Naive thymus-derived CD8-positive, alpha-beta T cell (primary cell): Measurements from ENCODE around the gene AIFM3. TPM values are rescaled to one million over a fixed set of nuclear protein-coding genes. Genes with fewer than 3 reads are reported as not detected.
A peak's percentile ranks its signal among the peaks of the same experiment; 100 is the strongest.
"Not testable (repeated sequence)": the region's sequence is repeated elsewhere in the genome, so short reads cannot be mapped to it uniquely, and the experiment has no call there.

ENCODE experiments used
- ATAC-seq, 2 donors: fragments of 150-1000 bp; cut with Tn5 transposase in 1 of 2; sonication (Bioruptor Pico), chemical (Tn5 transposase) in 1 of 2; 1 replicate in 1 of 2; 2 replicates in 1 of 2; pipeline ENCODE4 v1.10.0; 2021; ENCODE audit warnings: mild to moderate bottlenecking in 2 of 2, moderate library complexity in 2 of 2
- POLR2A ChIA-PET: fragments of 350-600 bp; sonication (Branson Sonifier 250); formaldehyde crosslinking; loops from one replicate; lab custom pipeline; 2021; ENCODE audit warnings: antibody characterized with exemption; lab: Charles Lee
- DNase-seq, 10 donors: peaks; one replicate each; pipeline versions ENCODE4 v3.0.0 to v3.0.0-alpha.2; 2020 to 2022
- H3K27ac Mint-ChIP-seq, 10 donors: one replicate each; pipeline ENCODE4 v1.8.0; 2020 to 2022; ENCODE audit warnings: mild to moderate bottlenecking in 10 of 10, mixed read lengths in 10 of 10, moderate library complexity in 4 of 10, inconsistent platforms in 1 of 10
- H3K27me3 Mint-ChIP-seq, 5 donors: one replicate each; pipeline ENCODE4 v1.8.0; 2021 to 2022; ENCODE audit warnings: mixed read lengths in 5 of 5
- H3K36me3 Mint-ChIP-seq, 3 donors: one replicate each; pipeline ENCODE4 v1.8.0; 2020 to 2022; ENCODE audit warnings: mixed read lengths in 3 of 3, mild to moderate bottlenecking in 2 of 3, inconsistent platforms in 1 of 3
- H3K4me1 Mint-ChIP-seq, 4 donors: one replicate each; pipeline ENCODE4 v1.8.0; 2021 to 2022; ENCODE audit warnings: mixed read lengths in 4 of 4
- H3K4me3 Mint-ChIP-seq, 10 donors: one replicate each; pipeline ENCODE4 v1.8.0; 2020 to 2022; ENCODE audit warnings: mild to moderate bottlenecking in 10 of 10, mixed read lengths in 10 of 10, moderate library complexity in 6 of 10, inconsistent platforms in 1 of 10
- H3K9me3 Mint-ChIP-seq, 9 donors: one replicate each; pipeline ENCODE4 v1.8.0; 2020 to 2022; ENCODE audit warnings: mixed read lengths in 9 of 9, mild to moderate bottlenecking in 3 of 9, inconsistent platforms in 1 of 9, moderate library complexity in 1 of 9
- polyA plus RNA-seq, 3 donors: library from polyadenylated mRNA; unstranded; fragments of 300-500 nt; fragmentation: Illumina TruSeq; gene quantifications; one replicate each; pipeline ENCODE4 v1.2.3, GENCODE V29; 2021
- total RNA-seq, 8 experiments: library from RNA in 2 of 8; stranded (reverse) in 2 of 8; gene quantifications; one replicate each; pipeline ENCODE4 v1.2.3 and lab custom pipeline; 2021 to 2026

The AIFM3 gene
- total RNA-seq (1 to 10 TPM in 1 of 2 experiments, under 1 TPM in 1; 0.47 to 1.3 TPM), polyA plus RNA-seq (under 1 TPM; 0.16 to 0.53 (median 0.32) TPM), total RNA-seq (lab: John Stamatoyannopoulos, UW) (0.22 to 1.0 (median 0.44) reads per million in 6 experiments)

DNA sequence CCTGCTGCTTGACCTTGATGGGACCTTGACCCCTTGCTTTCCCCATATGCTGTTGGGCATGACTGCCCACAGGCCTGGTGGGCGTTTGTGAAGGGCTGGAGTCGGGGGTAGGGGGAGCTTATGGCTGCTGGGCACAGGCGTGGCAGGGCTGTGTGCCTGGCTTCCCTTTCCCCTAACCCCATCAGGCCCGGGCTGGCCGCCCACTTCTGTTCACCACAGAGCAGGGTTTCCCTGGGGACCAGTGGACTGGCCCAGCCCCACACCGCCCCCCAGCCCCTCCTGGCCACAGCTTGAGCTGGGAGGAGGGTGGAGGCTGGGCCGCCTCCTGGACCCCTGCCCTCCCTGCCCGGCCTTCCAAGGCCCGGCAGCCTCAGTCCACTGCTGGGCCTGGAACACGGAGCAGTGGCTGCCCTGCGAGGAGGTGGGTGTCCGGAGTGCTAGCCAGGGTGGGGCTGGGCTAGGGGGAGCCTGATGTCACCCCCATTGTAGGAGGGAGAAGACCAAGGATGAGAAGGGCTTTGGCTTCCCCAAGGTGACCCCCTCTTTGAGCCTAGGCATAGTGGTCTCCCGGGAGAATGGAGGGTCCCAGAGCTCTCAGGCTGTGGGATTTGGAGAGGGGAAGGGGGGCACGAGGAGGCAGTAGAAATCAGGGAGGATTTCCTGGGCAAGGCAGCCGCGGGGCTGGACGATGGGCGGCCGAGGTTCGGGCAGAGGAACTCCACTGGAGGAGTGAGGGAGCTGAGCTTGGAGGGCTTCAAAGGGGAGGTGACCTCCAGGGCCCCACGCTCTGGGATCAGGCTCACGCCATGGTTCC is at the start of gene AIFM3:
TSS of gene AIFM3 (plus strand) at position 373 of the 814 bp plus-strand sequence. CDS start 690 bp downstream, outside the sequence.
- Mint-ChIP-seq H3K36me3 (no peaks in the 10 kb centered on the region), H3K4me1 (peaks cover 4 to 31% (median 11%) of the 10 kb centered on the region in 4 donors), H3K27ac (peak within 1 kb of the TSS in 2 of 10 donors; percentile 25 to 48), H3K27me3 (peaks cover 0 to 9% (median 0%) of the 10 kb centered on the region in 5 donors), H3K4me3 (peak within 1 kb of the TSS in 2 of 10 donors; percentile 29 to 80), H3K9me3 (no peaks in the 10 kb centered on the region)
- ATAC-seq, result no peak
- DNase-seq, result no peak
- POLR2A ChIA-PET, result interaction anchor here (0.7 kb wide), 1 partner anchor 138 kb away, joined by 3 read pairs; no protein-coding TSS in a partner anchor

GRCh38 chr22:20918663-20919218 is 48.3 kb upstream of the AIFM3 start:
- Mint-ChIP-seq H3K4me1 (peaks cover 16 to 56% (median 51%) of the 10 kb centered on the region in 4 donors), H3K4me3 (peak overlapping the region; percentile 74 to 99 (median 96)), H3K36me3 (peaks cover 0 to 12% (median 1%) of the 10 kb centered on the region in 3 donors), H3K27me3 (no peaks in the 10 kb centered on the region), H3K9me3 (no peaks in the 10 kb centered on the region), H3K27ac (peak overlapping the region; percentile 84 to 97 (median 95))
- no peak for ATAC-seq
- no peak for DNase-seq
- POLR2A ChIA-PET, result interaction anchor here (0.7 kb wide), 1 partner anchor 78 kb away, joined by 4 read pairs; no protein-coding TSS in a partner anchor

DNA sequence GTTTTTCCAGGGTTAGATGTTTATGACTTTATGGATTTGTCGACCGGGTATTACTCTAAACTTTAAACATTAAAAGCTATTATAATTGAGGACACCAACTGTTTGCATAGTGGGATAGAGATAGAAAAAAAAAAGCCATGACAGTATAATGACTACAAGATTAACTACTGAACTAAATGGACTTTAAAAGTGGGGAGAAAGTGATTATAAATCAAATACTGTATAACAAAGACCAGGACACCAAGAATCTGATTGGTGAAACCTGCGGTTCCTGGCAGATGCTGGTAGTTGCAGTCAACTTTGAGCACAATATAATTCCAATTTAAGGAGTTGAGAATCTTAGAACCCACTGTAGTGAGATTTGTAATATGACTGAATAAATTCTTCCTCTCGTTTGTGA is 47.3 kb upstream of the AIFM3 start:
- Mint-ChIP-seq H3K36me3 (peaks cover 0 to 18% (median 1%) of the 10 kb centered on the region in 3 donors), H3K27me3 (no peaks in the 10 kb centered on the region), H3K4me3 (peak overlapping the region; percentile 74 to 99 (median 96)), H3K9me3 (no peaks in the 10 kb centered on the region), H3K27ac (peak overlapping the region; percentile 44 to 91 (median 70)), H3K4me1 (peaks cover 19 to 66% (median 60%) of the 10 kb centered on the region in 4 donors)
- DNase-seq (no peak), ATAC-seq (no peak)
- POLR2A ChIA-PET, result interaction anchor here (0.6 to 0.7 kb wide), 2 partner anchors 109 to 893 kb away, joined by 3 to 6 read pairs; no protein-coding TSS in a partner anchor

GRCh38 chr22:20920881-20921203 is 46.2 kb upstream of the AIFM3 start:
- peak overlapping the region; percentile 4 to 91 (median 64) for H3K27ac Mint-ChIP-seq
- ATAC-seq, result no peak
- H3K4me3 Mint-ChIP-seq, result peak overlapping the region; percentile 74 to 99 (median 96)
- no peak for DNase-seq
- H3K9me3 Mint-ChIP-seq, result no peaks in the 10 kb centered on the region
- H3K36me3 Mint-ChIP-seq, result peaks cover 0 to 30% (median 1%) of the 10 kb centered on the region in 3 donors
- H3K27me3 Mint-ChIP-seq, result no peaks in the 10 kb centered on the region
- POLR2A ChIA-PET, result interaction anchor here (0.9 kb wide), 1 partner anchor 8 kb away, joined by 3 read pairs; no protein-coding TSS in a partner anchor
- peaks cover 26 to 74% (median 71%) of the 10 kb centered on the region in 4 donors for H3K4me1 Mint-ChIP-seq

- Mint-ChIP-seq H3K9me3 (no peaks in the 10 kb centered on the region), H3K27ac (peak overlapping the region in 7 of 10 donors; percentile 6 to 80 (median 51)), H3K4me3 (peak overlapping the region in 9 of 10 donors; percentile 31 to 83 (median 66)), H3K36me3 (peaks cover 0 to 39% (median 1%) of the 10 kb centered on the region in 3 donors), H3K4me1 (peaks cover 31 to 77% (median 71%) of the 10 kb centered on the region in 4 donors), H3K27me3 (no peaks in the 10 kb centered on the region)
- POLR2A ChIA-PET, result interaction anchor here (0.7 kb wide), 1 partner anchor 63 kb away, joined by 5 read pairs; no protein-coding TSS in a partner anchor
- DNase-seq (no peak), ATAC-seq (no peak)
Measured at GRCh38 chr22:20922141-20922751, 44.8 kb upstream of the AIFM3 start.

GRCh38 chr22:20926243-20926642 is 40.8 kb upstream of the AIFM3 start:
- H3K27me3 Mint-ChIP-seq, result no peaks in the 10 kb centered on the region
- no peaks in the 10 kb centered on the region for H3K9me3 Mint-ChIP-seq
- peak overlapping the region in 8 of 10 donors; percentile 1 to 86 (median 58) for H3K27ac Mint-ChIP-seq
- POLR2A ChIA-PET, result interaction anchor here (1.2 kb wide), 1 partner anchor 22 kb away, joined by 3 read pairs; no protein-coding TSS in a partner anchor
- ATAC-seq (no peak), DNase-seq (no peak)
- H3K36me3 Mint-ChIP-seq, result peaks cover 0 to 50% (median 4%) of the 10 kb centered on the region in 3 donors
- H3K4me1 Mint-ChIP-seq, result peaks cover 29 to 82% (median 73%) of the 10 kb centered on the region in 4 donors
- peak overlapping the region in 9 of 10 donors; percentile 6 to 62 (median 38) for H3K4me3 Mint-ChIP-seq

GRCh38 chr22:20927940-20928572 is 39.0 kb upstream of the AIFM3 start:
- POLR2A ChIA-PET, result interaction anchor here (0.6 to 1.3 kb wide), 2 partner anchors 8 to 37 kb away, joined by 3 to 4 read pairs; no protein-coding TSS in a partner anchor
- Mint-ChIP-seq H3K27me3 (no peaks in the 10 kb centered on the region), H3K9me3 (no peaks in the 10 kb centered on the region), H3K4me1 (peaks cover 25 to 82% (median 73%) of the 10 kb centered on the region in 4 donors), H3K27ac (peak overlapping the region in 5 of 10 donors; percentile 21 to 57 (median 37)), H3K36me3 (peaks cover 0 to 49% (median 4%) of the 10 kb centered on the region in 3 donors), H3K4me3 (no peak overlapping the region)
- no peak for ATAC-seq
- DNase-seq, result no peak

GRCh38 chr22:20928573-20928967 is 38.5 kb upstream of the AIFM3 start:
- Mint-ChIP-seq H3K27ac (peak overlapping the region in 4 of 10 donors; percentile 21 to 57 (median 28)), H3K36me3 (peaks cover 0 to 55% (median 4%) of the 10 kb centered on the region in 3 donors), H3K9me3 (no peaks in the 10 kb centered on the region), H3K27me3 (no peaks in the 10 kb centered on the region), H3K4me1 (peaks cover 25 to 82% (median 73%) of the 10 kb centered on the region in 4 donors), H3K4me3 (peak overlapping the region in 3 of 10 donors; percentile 19 to 48 (median 23))
- ATAC-seq (no peak), DNase-seq (no peak)
- POLR2A ChIA-PET, result interaction anchor here (0.6 kb wide), 1 partner anchor 37 kb away, joined by 4 read pairs; no protein-coding TSS in a partner anchor

DNA sequence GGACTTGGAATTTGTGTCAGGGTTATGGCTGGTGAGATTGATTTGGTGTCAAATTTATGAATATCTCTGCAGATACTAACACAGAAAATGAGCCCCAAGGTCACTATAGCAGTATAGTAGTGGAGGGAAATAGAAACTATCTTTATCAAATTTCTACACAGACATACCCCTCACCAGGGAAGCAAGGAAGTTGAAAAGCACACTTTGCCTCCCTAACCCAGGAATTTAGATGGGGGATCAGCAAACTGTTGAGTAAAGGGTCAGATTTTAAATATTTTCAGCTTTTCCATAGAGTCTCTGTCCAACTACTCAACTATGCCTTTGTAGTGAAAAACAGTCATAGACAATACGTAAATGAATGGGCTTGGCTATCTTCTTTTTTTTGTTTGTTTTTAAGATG is 37.1 kb upstream of the AIFM3 start:
- H3K27ac Mint-ChIP-seq, result peak overlapping the region in 7 of 10 donors; percentile 1 to 72 (median 29)
- H3K27me3 Mint-ChIP-seq, result no peaks in the 10 kb centered on the region
- H3K9me3 Mint-ChIP-seq, result no peaks in the 10 kb centered on the region
- POLR2A ChIA-PET, result no interaction called here
- ATAC-seq (no peak), DNase-seq (no peak)
- peak overlapping the region in 4 of 10 donors; percentile 1 to 48 (median 21) for H3K4me3 Mint-ChIP-seq
- peaks cover 23 to 81% (median 72%) of the 10 kb centered on the region in 4 donors for H3K4me1 Mint-ChIP-seq
- peaks cover 0 to 60% (median 12%) of the 10 kb centered on the region in 3 donors for H3K36me3 Mint-ChIP-seq

DNA sequence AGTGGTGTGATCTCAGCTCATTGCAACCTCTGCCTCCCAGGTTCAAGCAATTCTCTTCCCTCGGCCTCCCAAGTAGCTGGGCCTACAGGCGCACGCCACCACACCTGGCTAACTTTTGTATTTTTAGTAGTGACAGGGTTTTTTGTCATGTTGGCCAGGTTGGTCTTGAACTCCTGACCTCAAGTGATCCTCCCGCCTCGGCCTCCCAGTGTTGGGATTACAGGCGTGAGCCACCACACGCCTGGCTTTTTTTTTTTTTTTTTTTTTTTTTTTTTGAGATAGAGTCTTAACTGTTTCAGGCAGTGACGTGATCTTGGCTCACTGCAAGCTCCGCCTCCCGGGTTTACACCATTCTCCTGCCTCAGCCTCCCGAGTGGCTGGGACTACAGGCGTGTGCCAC is 36.6 kb upstream of the AIFM3 start:
- peak overlapping the region in 3 of 10 donors; percentile 5 to 29 (median 11) for H3K27ac Mint-ChIP-seq
- POLR2A ChIA-PET, H3K27me3 Mint-ChIP-seq, ATAC-seq, H3K9me3 Mint-ChIP-seq, DNase-seq: not testable (repeated sequence)
- peaks cover 23 to 81% (median 70%) of the 10 kb centered on the region in 4 donors for H3K4me1 Mint-ChIP-seq
- H3K4me3 Mint-ChIP-seq, result peak overlapping the region in 2 of 10 donors; percentile 1 to 48
- peaks cover 0 to 60% (median 12%) of the 10 kb centered on the region in 3 donors for H3K36me3 Mint-ChIP-seq

- ATAC-seq, result no peak
- H3K4me1 Mint-ChIP-seq, result peaks cover 19 to 80% (median 66%) of the 10 kb centered on the region in 4 donors
- H3K9me3 Mint-ChIP-seq, result no peaks in the 10 kb centered on the region
- H3K27ac Mint-ChIP-seq, result peak overlapping the region in 5 of 10 donors; percentile 20 to 76 (median 44)
- H3K27me3 Mint-ChIP-seq, result no peaks in the 10 kb centered on the region
- POLR2A ChIA-PET, result no interaction called here
- DNase-seq, result no peak
- H3K4me3 Mint-ChIP-seq, result peak overlapping the region in 1 of 10 donors; percentile 36
- peaks cover 0 to 60% (median 12%) of the 10 kb centered on the region in 3 donors for H3K36me3 Mint-ChIP-seq
Measured at GRCh38 chr22:20931126-20931654, 35.9 kb upstream of the AIFM3 start.
